HG03139 (cell line): ENCODE results near the gene ANKRD18B.
"Not testable (repeated sequence)": the region's sequence is repeated elsewhere in the genome, so short reads cannot be mapped to it uniquely, and the experiment has no call there.

ENCODE experiments used
- ATAC-seq: cut with Tn5 transposase; IDR thresholded peaks from one replicate; pipeline ENCODE4 v1.9.1; 2021; ENCODE audit not compliant: unreplicated experiment

The ANKRD18B gene

DNA sequence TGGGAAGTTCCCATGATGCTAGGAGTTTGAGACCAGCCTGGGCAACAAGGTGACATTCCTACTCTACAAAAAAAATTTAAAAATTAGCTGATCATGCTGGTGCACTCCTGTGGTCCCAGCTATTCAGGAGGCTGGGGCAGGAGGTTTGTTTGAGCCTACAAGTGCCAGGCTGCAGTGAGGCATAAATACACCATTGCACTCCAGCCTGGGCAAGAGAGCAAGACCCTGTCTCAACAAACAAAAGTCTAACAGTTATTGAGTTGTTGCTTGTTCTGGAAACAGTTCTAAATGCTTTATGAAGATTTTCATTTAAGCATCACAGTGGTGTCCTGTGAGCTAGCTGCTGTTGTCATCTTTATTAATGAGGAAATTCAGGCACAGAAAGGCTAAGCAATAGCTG, 4.0 kb downstream of the ANKRD18B start:
- not testable (repeated sequence) for ATAC-seq

DNA sequence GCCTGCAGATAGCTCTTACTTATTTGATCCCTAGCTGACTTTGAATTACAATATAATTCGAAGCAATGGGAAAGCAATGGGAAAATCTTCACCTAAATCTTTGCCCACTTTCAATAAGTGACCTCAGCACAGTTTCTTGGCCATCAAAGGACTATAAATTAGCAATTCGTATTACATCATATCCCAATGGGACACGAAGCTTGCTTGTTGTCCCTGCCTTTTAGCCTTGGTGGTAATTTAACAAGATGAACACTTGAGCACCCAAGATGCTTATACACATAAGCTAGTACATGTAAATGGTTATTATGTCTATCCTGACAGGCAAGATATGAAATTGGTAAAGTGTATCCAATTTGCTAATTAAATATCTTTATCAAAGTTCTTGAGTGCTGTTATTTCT, 9.9 kb downstream of the ANKRD18B start:
- ATAC-seq, result not testable (repeated sequence)

DNA sequence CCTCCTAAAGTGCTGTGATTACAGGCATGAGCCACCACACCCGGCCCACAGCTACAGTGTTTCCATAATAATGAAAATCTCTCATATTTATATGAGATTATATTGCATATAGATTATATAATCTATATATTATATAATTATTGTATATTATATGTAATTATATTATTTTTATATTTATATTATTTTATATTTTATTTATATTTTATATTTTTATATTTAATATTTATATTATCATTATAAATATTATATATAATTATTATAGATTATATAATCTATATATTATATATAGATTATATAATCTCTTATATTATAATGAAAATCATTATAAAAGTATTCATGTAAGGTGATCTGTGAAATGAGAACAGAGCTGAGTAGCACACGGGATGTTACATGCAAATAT, 11.5 kb downstream of the ANKRD18B start:
- no peak for ATAC-seq

DNA sequence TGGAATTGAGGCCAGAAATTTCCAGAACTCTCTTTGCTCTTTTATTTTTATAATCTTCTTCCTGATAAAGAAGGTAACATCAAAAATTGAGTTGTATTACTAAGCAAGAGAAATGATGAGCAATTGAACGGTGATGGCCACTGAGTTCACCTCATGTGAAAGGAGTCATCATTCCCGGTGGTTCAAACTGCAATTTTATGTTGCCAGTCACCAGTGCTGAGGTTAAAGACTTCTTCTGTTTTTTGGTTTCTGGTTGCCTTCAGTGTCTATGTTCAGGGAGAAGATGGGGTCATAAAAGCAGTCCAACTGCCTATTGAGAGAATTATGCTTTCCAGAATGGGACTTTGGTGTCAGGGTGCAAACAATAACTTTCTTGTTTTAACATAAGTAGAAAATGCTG, 19.4 kb downstream of the ANKRD18B start:
- ATAC-seq, result not testable (repeated sequence)

DNA sequence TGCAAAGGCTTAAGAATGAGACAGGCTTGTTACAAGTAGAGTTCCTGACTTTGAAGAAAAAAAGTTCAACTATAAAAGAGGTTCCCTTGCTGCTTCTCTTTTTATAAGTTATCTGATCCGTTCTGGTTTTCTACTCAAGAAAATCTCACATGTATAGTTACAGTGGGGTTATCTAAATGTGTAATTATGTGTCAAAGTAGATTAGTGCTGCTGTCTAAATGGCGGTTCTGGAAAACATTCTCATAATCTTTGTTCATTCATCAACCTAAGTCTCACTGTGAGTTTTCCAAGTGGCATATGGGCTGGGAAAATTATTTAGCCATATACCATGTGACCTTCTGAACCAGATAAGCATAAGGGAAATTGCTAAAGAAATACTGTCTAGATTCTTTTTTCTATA, 21.7 kb downstream of the ANKRD18B start:
- ATAC-seq, result not testable (repeated sequence)

DNA sequence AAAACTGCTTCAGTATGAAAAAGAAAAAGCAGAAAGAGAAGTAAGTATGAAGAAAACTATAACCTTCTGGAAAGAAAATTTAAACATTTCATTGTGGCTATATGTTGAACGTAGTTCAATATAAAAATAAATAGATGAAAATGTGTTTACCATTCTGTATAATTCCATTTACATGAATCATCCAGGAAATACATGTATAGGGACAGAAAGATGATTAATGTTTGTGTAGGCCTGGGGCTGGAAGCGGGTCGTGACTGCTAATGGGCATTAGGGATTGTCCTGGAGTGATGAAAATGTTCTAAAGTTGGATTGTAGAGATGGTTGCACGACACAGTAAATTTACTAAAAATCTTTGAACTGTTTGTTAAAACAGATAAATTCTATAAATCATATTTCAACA, 24.8 kb downstream of the ANKRD18B start:
- not testable (repeated sequence) for ATAC-seq

DNA sequence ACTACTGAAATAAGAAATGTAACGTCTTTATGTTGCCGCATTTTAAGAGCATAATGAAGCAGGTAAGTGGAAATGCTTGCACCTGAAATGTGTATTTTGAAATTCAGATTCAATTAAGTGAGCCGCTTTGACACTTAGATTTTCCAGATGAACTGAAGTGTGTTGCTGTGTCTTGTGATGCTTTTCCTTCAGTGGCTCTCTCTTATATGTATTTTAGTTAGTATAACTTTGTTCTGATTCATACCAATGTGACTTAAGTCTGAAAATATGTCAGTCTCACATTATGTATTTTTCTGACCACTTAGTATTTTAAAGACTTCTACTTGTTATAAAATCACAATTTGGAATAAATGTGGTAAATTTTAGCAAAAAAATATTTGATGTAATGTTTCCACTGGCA, 25.4 kb downstream of the ANKRD18B start:
- not testable (repeated sequence) for ATAC-seq

DNA sequence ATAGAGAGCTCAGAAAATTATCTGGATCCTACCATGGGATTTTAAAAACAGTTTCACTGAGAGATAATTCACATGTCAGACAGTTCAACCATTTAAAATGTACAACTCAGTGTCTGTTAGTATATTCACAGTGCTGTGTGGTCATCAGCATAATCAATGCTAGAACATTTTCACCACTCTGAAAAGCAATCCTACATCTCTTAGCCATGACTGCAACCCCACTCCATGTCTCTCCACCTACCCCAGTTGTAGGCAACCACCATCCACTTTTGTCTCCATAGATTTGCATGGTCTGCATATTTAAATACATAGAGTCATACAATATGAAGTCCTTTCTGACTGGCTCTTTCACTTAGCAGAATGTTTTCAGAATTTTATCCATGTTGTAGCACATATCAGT, 27.1 kb downstream of the ANKRD18B start:
- ATAC-seq, result not testable (repeated sequence)

DNA sequence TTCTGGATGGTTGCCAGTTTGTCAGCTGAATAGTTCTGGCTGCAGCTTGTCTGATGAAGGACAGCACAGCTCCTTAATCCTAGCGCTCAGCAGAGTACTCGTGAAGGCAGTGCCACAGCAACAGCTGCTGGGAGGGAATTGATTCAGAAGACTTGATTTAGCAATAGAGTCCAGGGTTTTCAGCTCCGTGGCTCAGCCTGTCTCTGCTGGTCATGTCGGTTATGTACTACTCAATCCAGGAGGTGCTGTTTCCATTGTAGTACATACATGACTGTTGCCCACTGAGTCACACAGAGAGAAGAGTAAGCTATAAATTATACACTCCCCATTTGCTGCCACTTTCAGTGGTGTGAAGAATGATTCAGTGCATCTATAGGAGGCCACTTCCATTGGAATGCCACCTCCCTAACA, 28.3 kb downstream of the ANKRD18B start:
- ATAC-seq, result not testable (repeated sequence)

DNA sequence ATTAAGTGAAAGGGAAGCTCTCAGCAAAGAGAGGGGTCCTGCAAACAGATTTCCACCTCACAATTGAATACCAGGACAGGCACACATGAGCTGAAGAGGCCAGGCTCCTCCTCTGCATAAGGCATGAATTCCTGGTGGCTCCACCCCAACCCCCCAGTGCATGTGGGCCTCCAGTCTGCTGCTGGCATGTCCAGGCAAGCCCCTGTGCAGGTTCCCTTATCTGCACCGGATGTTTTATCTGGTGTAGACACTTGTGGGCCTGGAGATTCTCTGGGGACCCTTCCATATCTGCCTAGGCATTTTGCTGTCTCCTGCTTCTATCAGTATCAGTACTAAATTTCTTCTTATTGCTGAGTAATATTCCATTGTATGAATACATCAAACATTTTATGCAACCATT, 36.2 kb downstream of the ANKRD18B start:
- not testable (repeated sequence) for ATAC-seq

DNA sequence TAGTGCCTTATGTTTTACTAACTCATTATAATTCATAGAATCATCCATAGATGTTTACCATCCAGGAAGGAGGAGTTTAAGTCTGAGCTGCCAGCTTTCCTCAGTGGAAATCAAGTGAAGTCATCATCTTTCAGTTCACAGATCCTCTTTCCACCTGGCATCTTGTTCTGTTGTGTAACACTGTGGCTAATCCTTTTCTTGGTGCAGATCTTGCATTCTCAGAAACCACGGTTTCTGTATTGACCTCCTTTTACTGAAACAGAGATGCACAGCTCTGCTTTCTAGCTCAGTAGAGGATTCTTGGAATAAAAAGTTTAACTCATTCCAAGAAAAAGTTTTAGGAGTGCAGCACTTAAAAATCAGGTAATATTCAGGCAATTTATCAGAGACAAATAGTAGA, 38.1 kb downstream of the ANKRD18B start:
- ATAC-seq, result not testable (repeated sequence)

DNA sequence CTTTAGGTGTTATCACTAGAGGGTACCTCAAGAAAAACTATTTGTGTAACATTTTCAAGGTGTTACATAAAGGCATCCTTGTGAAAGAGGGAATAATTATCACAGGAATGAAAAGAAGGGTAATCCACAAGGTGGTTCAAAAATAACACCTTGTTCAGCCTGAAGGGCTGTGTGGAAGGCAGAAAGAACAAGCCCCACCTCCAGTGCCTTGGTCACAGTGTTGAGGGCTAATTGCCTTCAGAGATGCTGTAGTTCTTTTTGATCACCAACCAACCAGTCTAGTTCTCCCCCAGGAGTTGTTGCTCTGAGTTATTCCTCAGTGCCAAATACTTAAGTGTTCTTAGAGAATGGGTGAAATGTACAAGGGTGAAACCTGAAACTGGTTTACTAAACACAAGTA, 43.7 kb downstream of the ANKRD18B start:
- not testable (repeated sequence) for ATAC-seq

DNA sequence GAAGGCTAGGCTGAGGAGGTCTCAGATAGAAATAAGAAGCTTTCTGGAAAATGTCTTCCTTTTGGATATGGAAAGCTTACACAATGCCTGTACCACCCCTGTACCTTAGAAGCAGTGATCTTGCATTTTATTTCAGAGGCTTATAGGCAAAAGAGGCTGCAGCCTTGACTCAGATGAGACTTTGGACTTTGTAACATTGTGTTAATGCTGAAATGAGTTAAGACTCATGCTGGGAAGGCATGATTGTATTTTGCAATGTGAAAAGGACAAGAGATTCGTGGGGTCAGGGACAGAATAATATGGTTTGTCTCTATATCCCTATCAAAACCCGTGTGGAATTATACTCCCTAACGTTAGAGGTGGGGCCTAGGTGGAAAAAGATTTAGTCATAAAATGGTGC, 53.7 kb downstream of the ANKRD18B start:
- not testable (repeated sequence) for ATAC-seq

DNA sequence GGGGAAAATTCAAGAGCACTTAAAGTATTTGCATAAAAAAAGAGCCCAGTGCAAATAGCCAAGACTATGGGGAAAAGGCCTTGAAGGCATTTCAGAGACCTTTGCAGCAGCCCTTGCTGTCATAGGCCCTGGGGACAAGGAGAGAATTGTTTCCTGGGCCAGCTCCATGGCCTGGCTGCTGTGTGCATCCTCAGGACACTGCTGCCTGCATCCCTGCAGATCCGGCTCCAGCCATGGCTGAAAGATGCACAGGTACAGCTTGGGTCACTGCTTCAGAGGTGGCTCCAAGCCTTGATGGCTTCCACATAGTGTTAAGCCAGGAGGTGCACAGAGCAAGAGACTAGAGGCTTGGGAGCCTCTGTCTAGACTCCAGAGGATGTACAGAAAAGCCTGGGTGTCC, 55.9 kb downstream of the ANKRD18B start:
- not testable (repeated sequence) for ATAC-seq

DNA sequence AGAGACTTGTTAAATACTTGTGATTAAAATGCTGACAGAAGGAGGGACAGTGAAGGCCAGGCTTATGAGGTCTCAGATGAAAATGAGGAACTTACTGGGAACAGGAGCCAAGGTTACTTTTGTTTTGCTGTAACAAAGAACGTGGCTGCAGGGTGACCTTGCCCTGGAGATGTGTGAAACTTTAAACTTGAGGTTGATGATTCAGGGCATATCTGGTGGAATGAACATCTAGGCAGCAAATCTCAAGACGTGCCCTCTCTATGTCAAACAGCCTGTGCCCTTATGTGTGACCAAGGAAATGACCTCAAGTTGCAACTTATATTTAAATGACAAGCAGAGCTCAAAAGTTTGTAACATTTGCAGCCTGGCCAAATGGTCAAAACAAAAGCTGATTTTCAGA, 58.6 kb downstream of the ANKRD18B start:
- ATAC-seq, result not testable (repeated sequence)

DNA sequence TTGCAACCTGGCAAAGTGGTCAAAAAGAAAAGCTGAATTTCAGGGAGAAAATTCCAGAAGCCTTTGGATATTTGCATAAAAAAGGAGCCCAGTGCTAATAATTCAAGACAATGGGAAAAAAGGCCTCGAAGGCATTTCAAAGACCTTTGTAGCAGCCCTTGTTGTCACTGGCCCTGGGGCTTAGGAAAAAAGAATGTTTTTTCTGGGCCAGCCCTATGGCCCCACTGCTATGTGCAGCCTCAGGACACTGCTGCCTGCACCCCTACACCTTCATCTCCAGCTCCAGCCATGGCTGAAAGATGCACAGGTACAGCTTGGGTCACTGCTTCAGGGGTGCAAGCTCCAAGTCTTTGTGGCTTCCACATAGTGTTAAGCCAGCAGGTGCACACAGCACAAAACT, 62.1 kb downstream of the ANKRD18B start:
- ATAC-seq, result not testable (repeated sequence)

DNA sequence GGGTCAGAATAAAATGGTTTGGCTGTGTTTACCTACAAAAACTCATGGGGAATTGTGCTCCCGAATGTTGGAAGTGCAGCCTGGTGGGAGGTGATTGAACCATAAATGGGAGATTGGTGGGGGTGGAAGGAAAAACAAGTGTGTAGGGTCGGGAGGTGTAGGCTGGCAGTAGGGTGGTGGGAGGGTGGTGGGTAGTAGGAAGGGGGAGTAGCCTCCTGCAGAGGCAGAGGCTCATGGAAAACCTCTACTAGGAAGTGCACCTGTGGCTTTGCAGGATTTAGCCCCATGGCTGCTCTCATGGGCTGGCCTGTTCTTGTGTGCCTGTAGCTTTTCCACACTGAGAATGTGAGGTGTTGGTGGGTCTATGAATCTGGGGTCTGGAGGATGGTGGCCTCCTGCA, 63.7 kb downstream of the ANKRD18B start:
- ATAC-seq, result not testable (repeated sequence)

DNA sequence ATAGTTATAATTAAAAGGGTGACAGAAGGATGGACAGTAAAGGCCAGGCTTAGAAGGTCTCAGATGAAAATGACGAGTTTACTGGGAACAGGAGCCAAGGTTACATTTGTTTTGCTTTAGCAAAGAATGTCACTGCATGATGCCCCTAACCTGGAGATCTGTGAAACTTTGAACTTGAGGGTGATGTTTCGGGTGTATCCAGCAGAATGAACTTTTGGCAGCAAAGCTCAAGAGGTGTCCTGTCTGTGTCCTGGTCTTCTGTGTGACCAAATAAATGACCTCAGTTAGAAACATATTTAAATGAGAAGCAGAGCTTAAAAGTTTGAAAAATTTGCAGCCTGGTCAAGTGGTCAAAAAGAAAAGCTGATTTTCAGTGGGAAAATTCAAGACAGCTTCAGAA, 64.8 kb downstream of the ANKRD18B start:
- ATAC-seq, result not testable (repeated sequence)

DNA sequence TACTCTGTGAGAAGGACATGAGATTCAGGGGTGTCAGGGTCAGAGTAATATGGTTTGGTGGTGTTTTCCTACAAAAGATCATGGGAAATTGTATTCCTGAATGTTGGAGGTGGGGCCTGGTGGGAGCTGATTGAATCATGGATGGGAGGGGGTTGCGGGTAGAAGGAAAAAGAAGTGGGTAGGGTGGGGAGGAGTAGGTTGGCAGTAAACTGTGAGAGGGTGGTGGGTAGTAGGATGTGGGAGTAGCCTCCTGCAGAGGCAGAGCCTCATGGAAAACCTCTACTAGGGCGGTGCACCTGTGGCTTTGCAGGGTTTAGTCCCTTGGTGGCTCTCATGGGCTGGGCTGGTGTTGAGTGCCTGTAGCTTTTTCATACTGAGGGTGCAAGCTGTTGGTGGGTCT, 66.8 kb downstream of the ANKRD18B start:
- ATAC-seq, result not testable (repeated sequence)

DNA sequence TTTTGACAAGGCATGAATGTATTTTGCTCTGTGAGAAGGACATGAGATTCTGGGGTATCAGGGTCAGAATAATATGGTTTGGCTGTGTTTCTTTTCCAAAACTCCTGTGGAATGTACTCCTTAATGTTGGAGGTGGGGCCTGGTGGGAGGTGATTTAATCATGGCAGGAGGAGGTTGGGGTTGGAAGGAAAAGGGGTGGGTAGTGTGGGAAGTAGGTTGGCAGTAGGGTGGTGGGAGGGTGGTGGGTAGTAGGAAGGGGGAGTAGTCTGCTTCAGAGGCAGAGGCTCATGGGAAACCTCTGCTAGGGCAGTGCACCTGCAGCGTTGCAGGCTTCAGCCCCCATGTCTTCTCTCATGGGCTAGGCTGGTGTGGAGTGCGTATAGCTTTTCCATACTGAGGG, 72.9 kb downstream of the ANKRD18B start:
- not testable (repeated sequence) for ATAC-seq

DNA sequence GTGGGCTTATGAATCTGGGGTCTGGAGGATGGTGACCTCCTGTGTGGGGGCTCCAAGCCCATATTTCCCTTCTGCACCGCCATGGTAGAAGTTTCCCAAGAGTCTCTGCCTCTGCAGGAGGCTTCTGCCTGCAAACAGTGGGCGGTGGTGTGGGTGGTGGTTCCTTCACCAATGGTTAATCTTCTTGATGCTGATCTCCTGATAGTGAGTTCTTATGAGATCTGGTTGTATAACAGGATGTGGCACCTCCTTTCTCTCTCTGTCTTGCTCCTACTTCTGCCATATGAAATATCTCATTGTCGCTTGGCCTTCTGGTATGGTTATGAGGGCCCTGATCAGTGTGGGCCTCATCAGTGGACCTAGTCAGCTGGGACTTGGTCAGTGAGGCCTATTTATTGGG, 73.3 kb downstream of the ANKRD18B start:
- ATAC-seq, result not testable (repeated sequence)

DNA sequence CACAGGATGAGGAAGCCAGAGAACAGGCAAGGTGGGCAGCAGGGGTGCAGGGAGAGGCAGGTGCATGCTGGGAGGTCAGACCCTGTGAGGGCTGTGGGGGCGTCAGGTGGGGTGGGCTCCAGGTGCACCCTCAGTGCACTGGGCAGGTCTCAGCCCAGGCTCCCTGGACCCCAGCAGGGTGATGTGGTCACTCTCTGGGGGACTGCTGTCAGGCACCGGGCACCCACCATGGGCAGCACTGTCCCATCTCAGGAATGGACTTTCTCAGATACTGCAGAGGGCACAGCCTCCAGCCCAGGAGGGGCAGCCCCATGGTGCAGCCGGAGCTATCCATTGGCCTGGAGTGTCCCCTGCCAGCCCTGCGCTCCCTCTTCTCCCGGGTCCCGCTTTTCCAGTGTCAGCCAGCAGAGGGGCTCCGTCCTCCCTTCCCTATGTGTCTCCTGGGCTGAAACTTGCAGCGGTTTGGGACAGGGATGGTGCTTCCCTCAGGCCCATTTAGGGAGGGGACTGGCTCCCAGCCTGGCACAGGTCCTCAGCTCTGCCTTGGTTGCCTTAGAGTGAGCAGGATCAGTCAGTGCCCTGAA, 74.8 kb downstream of the ANKRD18B start:
- ATAC-seq, result not testable (repeated sequence)

DNA sequence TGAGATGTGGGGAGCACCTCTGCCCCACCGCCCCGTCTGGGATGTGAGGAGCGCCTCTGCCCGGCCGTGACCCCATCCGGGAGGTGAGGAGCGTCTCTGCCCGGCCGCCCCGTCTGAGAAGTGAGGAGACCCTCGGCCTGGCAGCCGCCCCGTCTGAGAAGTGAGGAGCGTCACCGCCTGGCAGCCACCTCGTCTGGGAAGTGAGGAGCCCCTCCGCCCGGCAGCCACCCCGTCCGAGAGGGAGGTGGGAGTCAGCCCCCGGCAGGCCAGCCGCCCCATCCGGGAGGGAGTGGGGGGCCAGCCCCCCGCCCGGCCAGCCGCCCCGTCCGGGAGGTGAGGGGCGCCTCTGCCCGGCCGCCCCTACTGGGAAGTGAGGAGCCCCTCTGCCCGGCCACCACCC, 76.9 kb downstream of the ANKRD18B start:
- not testable (repeated sequence) for ATAC-seq
